Amniotic epithelial cell (primary cell): ENCODE measurements around the gene ATG7.

Experiments
- DNase-seq: peaks from one replicate; pipeline ENCODE4 v3.0.0-alpha.2; 2010; ENCODE audit warnings: low read depth

Gene ATG7

DNA sequence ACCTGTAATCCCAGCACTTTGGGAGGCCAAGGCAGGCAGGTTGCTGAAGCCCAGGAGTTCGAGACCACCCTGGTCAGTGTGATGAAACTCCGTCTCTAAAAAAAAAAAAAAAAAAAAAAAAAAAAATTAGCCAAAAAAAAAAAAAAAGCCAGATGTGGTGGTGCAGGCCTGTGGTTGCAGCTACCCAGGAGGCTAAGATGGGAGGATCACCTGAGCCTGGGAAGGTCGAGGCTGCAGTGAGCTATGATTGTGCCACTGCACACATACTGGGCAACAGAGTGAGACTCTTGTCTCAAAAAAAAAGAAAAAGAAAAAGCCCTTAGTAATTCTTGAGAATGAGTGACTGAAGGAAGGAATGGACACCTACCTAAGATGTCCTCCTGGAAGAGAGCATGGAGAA is 266.4 kb downstream of the ATG7 start:
- no peak for DNase-seq

DNA sequence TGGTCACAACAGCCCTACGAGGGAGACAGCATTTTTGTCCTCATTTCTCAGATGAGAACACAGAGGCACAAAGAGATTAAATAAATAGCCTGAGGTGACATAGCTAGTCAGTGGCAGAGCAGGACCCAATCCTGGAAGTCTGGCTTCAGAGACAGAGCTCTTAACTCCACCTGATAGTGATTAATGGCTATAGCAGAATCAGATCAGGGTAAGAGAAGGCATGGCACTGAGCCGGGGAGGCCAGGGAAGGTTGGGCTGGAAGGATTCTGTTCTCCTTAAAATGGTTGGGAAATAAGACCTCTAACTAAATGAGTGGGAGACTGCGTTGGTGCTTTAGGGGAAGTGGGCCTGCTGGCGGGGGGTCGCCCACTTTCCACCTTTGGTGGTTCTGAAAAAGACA is 267.0 kb downstream of the ATG7 start:
- DNase-seq: no peak

DNA sequence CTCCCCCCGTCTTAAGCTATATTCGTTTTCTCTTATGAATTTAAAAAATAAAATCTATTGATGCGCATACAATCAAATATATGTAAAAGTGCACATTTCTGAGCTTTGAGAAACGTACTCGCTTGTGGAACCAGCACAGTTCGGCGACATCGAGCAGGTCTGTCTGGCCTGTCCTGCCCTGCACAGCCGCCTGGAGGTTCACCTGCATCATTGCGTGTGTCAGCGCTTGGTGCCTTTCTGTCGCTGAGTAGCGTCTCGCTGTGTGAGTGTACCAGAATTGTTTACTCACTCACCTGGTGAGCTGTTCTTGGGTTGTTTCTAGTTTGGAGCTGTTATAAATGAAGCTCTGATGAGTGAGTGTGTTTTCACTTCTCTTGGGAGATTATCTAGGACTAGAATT is 267.5 kb downstream of the ATG7 start:
- no peak for DNase-seq

DNA sequence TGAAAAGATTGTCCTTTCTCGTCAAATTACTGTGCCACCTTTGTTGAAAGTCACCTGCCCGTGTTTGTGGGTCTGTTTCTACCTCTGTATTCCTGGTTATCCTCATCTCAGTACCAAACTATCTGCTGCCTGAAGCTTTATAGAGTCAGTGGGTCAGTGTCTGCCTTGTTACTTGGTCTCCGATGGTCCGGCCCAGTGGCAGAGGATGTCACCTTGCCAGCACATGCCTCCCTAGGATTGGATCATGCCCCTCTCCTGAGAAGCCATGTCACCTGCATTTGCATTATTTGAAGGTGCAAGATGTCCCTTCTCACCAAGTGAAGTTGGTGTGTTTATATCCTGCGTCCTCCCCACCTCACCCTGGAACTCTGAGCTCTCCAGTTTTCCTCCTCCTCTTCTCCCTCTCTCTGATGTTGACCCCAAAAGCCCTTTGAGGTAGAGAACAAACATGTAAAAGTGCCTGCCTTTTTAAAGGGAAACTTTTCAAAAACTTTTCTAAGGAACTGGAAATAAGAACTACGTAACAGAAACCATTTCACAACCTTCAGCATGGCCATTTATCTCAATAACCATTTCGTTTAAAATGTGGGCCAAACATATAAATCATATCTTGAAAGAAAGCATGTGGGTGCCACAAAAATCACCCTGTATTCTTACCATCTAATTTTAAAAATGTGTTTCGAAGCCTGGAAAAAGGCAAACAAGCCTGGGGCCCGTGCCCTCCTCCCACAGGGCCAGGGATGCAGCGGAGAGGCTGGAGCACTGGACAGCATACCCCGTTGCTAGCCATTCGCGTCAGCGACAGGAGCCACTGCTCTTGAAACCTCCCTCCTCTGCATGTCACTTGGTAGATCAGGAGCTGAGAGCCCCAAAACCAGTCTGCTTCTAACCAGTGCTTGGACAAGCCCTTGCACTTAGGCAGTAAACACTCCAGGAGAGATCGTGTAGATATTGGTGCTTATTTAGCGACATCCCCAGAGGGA is 269.4 kb downstream of the ATG7 start:
- peak; percentile 70 for DNase-seq

DNA sequence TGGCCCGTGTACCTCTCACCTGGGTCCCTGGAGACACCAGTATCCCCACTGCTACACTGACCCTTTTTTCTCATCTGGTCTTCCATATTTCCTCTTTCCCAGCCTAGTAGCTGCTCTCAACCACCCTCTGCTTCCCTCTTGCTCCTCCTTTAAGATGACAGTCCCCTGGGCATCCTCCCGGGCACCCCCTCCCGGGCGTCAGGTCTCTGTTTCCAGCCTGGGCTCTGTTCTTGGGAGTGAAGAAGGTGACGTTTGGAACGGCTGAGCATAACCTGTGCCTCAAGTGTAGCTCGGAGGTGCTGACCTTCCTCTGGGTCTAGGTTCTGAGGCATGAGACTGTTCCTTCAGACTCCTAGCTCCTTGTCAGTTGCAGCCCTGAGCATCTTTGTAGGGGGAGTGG is 270.4 kb downstream of the ATG7 start:
- no peak for DNase-seq

DNA sequence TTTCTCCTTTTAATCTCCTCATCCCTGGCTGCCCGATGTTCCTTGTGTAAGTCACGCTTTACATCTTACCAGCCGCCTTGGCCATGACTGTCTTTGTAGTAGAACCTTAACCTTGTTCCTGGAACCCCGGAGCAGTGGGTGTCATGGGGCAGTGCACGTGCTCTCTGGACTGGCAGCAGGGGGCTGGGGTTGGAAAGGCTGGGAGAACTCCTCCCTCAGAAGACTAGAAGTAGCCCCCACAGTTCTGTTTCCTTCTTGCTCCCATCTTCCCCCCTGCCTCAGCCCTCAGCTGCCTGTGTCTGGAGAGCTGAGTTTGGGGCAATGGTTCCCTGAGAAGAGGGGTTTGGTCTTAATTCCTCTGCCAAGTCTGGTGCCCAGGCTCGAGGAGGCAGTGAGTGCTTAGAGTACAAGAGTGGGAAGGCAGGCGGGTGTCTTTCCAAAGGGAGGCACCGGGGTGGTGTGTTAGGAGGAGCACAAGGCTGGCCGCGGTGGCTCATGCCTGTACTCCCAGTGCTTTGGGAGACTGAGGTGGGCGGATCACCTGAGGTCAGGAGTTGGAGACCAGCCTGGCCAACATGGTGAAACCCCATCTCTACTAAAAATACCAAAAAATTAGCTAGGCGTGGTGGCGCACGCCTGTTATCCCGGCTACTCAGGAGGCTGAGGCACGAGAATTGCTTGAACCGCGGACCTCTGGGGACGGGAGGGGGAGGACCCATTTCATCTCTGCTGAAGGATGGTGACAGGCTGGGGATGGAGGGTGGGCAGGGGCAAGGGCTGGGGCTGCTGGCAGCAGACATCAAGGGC is 271.1 kb downstream of the ATG7 start:
- DNase-seq: no peak

DNA sequence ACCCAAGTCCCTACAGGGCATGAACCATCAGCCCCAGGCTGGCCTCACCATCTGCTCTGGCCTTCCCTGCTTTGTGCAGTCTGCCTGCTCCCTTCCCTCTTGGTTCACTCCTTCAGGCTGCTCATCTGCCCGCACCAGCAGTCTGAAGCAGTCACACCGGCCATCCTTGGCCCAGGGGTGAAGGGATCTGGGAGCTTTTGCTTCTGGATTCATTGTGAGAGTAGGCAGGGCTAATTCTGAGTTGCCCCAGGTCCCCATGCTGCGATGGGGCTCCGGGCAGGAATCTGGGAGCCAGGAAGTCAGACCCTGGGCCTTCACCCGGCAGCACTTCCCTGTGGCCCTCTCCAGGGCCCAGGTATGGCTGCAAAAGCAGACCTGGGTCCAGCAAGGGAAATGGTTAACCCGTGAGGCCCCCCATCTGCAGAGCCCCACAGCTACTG is 271.8 kb downstream of the ATG7 start:
- no peak for DNase-seq

DNA sequence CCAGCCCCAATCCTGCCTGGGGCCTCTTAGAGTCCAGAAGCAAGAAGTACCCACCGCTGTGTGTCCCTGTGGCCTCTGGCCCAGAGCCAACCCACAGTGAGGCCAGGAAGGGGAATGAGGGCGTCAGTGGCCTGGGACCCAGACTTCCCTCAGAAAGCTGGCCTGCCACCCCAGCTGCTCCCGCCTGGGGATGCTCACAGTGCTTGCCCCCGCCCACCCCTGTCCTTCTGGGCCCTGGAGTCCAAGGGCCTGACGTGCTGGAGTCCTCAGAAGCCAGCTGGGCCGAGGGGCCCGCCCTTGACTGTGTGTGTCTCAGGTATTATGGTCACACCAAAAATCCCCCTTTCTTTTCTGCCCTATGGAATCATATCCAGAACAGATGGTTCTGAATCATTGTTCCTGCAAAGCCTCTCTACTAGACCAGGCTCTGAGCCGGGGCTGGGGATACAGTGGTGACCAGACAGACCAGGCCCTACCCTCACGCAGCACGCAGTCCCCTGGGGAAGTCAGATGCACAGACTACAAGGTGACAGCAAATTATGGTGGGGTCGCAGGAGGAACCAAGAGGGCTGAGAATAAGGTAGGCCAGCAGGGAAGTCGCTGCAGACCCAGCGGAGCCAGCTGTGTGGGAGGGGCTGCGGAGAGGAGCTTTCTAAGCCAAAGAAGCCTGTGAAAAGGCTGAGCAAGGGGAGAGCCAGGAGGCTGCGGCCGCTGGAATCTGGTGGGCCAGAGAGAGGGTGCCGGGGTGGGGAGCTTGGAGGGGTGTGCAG is 272.4 kb downstream of the ATG7 start:
- DNase-seq: no peak

DNA sequence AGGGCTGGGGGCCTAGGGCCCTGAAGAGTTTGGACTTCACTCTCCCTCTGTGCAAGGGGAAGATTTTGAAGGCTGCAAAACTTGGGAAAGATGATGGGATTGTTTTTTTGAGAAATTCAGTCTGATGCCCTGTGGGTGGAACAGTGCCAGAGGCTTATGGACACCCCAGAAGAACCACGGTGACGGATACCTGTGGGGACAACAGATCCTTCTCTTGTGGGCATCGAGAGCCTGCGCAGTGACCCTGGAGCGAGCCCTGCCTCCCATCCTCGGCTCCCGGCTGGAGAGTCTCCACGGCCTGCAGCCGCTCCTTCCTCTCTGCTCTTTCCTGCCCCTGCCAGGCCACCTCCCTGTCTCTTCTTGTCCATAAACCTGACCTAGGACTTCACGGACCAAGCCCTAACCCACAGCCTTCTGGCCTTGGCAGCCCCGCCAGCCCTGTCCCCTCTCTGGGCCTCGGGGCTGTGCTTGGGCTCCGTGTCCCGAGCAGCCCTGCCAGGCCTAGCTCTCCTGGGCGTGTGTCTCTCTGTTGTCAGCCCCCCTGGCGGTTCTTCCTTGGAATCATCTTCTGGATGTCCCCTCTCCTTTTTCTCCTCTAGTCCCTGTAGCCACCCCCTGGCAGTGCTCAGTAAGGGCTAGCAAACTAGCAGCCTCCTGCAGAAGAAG is 273.1 kb downstream of the ATG7 start:
- no peak for DNase-seq

DNA sequence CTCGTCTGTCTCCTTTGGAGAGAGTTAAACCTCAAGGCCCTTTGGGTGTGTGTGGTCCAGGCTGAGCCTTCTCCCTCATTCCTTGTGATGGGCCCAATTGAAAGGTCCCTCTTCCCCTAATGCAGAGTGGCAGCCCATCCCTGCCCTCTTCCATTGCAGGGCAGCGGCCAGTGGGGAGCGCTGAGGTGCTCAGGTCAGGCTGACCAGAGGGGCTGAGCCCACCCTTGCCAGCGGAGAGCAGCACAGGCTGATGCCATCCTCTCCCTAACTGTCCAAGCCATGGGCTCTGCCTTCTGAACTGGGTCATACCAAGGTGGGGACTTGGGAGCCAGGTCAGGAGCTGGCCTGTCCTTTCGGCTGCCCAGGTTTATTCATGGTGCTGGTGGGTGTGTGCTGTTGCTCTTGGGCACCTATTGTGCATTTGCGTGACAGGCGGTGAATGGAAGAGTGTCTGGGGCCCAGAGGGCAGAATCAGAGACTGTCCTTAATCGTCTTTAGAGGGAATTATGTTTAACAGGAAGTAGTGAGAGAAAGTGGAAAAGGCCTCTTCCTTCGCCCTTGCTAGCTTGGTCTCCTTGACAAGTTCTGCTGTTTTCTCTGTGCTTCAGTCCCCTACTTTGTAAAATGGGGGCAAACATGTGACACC is 274.6 kb downstream of the ATG7 start:
- no peak for DNase-seq

DNA sequence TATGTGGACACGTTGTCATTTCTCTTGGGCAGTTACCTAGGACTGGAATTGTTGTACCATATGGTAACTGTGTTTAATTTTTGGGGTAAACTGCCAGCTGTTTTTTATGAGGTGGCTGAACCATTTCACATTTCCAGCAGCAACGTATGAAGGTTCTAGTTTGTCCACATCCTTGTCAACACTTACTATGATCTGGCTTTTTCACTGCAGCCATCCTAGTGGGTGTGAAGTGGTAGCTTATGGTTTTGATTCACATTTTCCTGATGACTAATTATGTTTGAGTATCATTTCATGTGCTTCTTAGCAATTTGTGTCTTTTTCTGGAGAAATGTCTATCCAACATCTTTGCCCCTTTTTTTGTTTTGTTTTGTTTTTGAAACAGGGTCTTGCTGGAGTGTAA is 275.3 kb downstream of the ATG7 start:
- DNase-seq: no peak

DNA sequence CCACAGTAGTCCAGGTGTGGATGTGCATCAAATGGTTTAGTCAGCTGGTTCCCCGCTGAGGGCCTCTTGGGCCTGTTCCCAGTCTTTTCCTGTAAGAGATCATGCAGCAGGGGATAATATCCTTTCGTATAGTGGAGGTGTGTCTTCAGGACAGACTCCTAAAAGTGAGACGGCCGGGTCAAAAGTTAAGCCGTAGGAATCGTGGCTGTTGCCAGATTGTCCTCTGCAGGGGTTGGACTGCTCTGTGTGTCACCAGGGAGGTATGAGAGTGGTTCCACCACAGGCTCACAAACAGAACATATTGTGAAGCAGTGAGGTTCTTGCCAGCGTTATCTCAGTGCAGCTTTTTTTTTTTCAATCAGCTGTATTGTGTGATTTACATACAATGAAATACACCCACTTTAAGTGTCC is 276.5 kb downstream of the ATG7 start:
- DNase-seq: peak; percentile 84

DNA sequence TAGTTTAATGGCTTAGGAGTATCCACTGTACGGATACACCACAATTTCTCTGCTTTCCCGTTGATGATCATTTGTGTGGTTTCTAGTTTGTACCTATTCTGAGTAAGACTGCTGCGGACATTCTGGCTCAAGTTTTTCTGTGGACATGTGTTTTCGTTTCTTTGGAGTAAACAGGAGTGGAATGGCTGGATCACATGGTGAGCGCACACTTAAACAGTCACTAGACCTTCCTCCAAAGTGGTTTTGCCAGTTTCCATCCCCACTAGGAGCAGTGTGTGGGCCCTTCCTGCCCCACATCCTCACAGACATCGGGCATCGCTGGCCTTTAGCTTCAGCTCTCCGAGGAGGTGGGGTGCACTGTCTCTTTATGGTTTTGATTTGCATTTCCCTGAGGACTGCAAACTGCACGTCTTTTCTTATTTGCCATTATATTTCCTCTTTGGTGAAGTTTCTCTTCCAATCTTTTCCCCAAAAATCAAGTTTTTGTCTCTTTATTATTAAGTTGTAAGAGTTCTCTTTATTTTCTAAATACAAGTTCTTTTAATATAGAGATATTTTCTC is 277.5 kb downstream of the ATG7 start:
- no peak for DNase-seq

DNA sequence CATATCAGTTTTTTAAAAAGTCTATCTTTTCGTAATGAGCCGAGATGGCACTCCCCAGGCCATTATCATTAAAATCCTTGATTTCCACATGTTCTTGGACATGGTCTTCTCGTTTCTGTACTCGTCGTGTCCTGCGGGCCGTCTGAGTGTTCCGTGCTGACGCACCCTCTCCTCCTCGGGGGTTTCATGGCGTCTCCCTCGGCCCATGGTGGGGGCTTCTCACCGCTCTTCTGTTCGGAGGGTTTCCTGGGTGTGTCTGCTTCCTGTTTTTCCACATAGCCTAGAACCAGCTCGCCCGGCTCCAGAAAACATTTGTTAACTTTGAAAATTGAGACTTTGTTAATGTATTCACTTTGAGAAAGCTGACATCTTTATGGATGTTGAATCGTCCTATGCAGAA is 278.8 kb downstream of the ATG7 start:
- no peak for DNase-seq

DNA sequence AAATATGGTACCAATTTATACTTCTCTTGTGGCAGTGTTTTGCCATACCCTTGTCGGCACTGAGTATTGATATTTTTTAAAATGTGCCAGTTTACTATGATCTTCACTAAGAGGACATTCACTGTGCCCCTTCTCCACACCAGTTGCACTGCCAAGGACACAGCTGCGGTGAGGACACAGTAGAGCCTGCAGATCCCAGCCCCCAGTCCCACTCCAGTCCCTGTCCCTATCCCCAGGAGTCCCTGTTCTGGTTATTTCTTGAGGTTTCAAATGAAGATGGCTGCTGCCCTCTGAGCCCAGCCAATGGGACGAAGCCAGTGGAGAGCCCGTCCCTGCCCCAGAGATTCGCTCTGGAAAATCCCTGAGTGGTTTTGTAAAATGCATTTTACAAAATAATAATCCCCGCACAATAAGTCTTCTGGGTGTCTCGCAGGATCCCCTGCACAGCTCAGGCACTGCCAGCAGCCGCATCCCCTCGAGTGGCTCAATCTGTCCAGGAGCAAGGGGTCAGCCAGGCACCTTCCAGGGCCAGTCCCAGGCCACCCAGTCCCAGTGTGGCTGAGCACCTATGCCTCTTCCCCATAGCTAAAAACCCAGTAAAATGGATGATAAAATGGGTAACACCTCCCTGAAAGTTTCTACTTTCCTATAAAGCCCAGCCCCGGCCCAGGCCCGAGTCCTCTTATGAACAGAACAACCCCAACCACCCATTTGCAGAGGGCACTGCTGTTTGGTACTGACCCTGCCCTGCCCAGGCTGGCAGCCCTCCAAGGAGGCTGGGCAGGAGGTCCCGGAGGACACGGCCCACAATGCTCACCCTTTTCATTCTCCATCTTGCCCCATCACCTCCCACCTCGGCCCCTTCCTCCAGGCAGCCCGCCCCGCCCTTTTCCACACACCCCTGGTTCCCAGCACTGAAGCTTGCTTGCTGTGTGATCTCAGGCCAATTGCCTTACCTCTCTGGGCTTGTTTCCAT is 280.4 kb downstream of the ATG7 start:
- DNase-seq: no peak

DNA sequence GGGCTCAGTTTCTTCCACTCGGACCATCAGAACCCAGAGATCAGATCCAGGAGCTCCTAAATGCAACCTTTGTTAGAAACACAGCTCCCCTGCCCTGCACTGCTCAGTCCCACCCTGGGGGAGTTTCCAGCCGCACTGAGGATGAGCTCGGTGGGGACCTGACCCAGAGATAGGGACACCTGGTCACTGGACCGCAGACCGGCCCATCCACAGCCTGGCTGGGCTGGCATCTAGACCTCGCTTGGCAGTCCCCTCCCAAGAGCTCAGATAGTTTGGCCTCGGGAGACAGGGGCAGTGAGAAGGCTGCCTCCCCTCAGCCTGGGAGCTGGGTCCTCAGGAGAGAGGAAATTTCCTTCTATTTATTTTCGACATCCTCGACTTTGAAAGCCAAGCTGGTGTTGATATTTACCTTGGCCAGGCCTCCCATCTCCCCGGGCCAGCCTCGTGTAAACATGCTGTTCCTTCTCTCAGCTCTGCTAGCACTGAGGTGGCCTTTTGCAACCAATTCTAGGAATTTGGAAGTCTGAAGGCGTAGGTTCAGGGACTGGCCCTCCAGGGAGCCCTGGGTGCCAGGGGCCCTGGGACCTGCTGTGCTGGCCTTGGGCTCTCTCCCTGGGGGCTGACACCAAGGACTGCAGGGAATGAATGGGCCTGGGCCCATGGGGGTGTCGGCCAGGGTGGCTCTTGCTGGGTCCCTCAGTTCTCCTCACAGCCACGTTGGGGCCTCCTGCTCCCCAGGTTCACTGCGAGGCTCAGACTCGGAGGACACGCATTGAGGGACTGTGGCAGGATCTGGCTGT is 281.4 kb downstream of the ATG7 start:
- DNase-seq: no peak

DNA sequence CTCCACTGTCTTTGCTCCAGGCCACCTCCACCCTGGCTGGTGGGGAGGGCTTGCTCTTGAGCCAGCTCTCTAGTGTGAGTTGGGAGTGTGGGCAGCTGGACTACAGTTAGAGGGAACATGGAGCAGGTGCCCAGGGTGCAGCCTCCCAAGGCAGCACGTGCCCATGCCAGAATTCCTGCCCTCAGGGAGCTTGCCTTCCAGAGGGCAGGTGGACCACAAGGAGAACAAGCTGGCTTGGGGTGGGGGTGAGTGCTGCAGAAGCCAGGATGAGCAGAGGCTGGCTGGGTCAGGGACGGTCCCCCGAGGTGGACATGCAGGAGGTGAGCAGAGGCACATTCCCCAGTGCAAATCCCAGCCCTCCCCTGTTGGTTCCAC is 282.0 kb downstream of the ATG7 start:
- DNase-seq: no peak

DNA sequence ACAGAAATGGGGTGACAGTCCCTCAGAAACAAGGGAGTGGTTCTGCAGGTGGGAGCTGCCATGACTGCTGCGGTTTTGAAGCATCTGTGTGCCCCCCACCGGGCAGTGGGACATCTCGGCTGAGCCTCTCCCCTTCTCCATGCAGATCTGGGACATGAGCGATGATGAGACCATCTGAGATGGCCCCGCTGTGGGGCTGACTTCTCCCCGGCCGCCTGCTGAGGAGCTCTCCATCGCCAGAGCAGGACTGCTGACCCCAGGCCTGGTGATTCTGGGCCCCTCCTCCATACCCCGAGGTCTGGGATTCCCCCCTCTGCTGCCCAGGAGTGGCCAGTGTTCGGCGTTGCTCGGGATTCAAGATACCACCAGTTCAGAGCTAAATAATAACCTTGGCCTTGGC is 282.5 kb downstream of the ATG7 start:
- no peak for DNase-seq

DNA sequence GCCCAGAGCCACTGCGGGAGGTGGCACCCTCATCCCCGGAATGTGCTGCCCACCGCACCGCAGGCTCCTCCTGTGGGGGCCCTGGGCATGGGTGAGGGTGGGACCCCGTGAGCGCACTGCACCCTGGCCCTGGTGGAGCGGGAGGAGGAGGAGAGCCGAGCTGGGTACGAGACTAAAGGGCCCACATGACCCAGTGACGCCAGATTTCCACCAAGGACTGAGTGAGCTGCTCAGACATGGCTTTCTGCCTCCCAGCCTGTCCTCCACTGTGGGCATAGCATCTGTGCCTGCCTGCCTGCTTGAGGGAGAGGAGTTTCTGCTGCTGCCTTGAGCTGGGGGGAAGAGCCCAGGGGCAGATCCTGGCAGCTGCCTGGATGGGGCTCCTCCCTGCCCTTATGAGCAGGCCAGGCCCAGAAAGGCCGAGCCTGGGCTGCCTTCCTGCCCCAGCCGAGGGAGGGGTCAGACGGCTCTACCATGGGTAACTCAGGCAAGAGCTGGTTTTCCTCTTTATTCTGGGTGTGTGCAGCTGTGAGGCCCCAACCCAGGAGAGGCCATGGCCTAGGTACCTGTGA is 283.1 kb downstream of the ATG7 start:
- no peak for DNase-seq
